Omental fat pad (tissue), 4 donors: ENCODE measurements around the gene DENND10. TPM values are rescaled to one million over a fixed set of nuclear protein-coding genes. Genes with fewer than 3 reads are reported as not detected.
"Not testable (repeated sequence)": the region's sequence is repeated elsewhere in the genome, so short reads cannot be mapped to it uniquely, and the experiment has no call there.

Experiments
- ATAC-seq: fragments of 150-250 bp; one replicate; pipeline ENCODE4 v1.9.1; 2016; ENCODE audit warnings: mild to moderate bottlenecking, moderate library complexity; ENCODE audit not compliant: low FRiP score
- DNase-seq: peaks from one replicate; pipeline ENCODE4 v3.0.0-alpha.2; 2019; ENCODE audit warnings: low spot score
- total RNA-seq, 4 donors: library from RNA; depleted of rRNA; stranded (reverse); fragments of >200 nt; gene quantifications; one replicate each; pipeline ENCODE4 v1.1.0, GENCODE V29; 2016
- TF ChIP-seq, protein P1 (sequence below), 3 donors: fragments of 450-650 bp; IDR thresholded peaks; one replicate each; pipeline ENCODE4 v1.5.1; 2016 to 2017; ENCODE audit warnings: antibody characterized with exemption in 3 of 3, mild to moderate bottlenecking in 3 of 3, moderate library complexity in 2 of 3

Gene DENND10
- total RNA-seq, 4 donors from 2014 or later, result 37.9 to 68.4 (median 49.7) TPM

DNA sequence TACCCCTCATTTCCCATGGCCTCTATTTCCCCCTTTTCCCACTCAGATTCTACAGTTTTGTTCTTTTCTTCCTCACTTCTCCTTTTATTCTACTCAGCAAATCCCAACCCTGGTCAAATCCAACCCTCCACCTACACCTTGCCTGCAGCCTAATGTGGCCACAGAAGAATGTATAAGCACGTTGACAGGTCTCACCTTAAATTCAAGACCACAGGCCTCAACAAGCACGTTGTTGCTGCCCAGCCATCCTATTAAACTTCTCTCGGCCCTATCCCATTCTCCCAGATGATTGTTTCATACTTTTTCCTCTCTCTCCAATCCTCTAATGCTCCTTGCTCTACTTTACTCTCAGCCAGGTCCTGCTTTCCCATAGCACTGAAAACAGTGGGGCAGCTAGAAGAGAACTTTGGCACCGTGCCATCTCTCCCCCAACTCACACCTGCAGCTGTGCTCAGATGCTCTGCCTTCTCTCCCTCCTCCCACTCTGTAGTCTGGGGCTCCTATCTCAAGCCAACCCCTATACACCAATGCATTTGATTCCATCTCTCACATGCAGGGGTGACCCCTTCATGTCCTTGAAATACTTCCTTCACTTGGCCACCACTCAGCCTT, 16.5 kb upstream of the DENND10 start:
- TF ChIP-seq, protein P1, sequence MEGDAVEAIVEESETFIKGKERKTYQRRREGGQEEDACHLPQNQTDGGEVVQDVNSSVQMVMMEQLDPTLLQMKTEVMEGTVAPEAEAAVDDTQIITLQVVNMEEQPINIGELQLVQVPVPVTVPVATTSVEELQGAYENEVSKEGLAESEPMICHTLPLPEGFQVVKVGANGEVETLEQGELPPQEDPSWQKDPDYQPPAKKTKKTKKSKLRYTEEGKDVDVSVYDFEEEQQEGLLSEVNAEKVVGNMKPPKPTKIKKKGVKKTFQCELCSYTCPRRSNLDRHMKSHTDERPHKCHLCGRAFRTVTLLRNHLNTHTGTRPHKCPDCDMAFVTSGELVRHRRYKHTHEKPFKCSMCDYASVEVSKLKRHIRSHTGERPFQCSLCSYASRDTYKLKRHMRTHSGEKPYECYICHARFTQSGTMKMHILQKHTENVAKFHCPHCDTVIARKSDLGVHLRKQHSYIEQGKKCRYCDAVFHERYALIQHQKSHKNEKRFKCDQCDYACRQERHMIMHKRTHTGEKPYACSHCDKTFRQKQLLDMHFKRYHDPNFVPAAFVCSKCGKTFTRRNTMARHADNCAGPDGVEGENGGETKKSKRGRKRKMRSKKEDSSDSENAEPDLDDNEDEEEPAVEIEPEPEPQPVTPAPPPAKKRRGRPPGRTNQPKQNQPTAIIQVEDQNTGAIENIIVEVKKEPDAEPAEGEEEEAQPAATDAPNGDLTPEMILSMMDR (IDR thresholded peaks at IDR 0.05), result no peak
- DNase-seq (no peak), ATAC-seq (no peak)

- DNase-seq (no peak), ATAC-seq (no peak)
- TF ChIP-seq, protein P1 (IDR thresholded peaks at IDR 0.05), result no peak
Measured at GRCh38 chr10:119090026-119090795, 13.7 kb upstream of the DENND10 start.

- DNase-seq (no peak), ATAC-seq (no peak)
- TF ChIP-seq, protein P1 (IDR thresholded peaks at IDR 0.05), result no peak
Measured at GRCh38 chr10:119090968-119091367, 12.9 kb upstream of the DENND10 start.

DNA sequence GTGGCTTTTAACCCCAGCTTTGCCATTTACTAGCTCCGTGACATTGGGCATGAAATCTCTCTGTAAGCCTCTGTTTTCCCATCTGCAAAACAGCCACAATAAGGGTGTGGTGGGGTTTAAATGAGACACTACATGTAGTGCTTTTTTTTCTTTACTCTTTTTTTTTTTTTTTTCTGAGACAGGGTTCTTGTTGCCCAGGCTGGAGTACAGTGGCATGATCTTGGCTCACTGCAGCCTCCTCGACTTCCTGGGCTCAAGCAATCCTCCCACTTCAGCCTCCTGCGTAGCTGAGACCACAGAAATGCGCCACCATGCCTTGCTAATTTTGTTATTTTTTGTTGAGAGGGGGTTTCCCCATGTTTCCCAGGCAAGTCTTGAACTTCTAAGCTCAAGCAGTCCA, 8.3 kb upstream of the DENND10 start:
- ATAC-seq (no peak), DNase-seq (no peak)
- TF ChIP-seq, protein P1 (IDR thresholded peaks at IDR 0.05), result no peak

DNA sequence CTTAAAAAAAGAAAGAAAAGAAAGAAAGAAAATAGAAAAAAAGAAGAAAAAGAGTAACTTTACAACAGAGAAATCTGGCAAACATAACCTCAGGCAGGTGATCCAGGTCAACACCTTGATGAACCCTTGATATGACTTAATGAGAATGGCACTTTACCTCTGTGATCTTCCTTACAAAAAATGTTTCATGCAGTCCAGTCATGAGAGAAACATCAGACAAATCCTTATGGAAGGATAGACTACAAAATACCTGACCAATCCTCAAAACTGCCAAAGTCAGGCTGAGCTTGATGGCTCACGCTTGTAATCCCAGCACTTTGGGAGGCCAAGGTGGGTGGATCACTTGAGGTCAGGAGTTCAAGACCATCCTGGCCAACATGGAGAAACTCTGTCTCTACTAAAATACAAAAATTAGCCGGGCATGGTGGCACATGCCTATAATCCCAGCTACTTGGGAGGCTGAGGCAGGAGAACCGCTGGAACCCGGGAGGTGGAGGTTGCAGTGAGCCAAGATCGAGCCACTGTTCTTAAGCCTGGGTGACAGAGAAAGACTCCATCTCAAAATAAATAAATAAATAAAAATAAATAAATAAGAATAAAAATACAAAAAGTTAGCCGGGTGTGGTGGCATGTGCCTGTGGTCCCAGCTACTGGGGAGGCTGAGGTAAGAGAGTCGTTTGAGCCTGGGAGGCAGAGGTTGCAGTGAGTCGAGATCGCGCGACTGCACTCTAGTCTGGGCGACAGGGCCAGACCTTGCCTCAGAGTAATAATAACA, 7.1 kb upstream of the DENND10 start:
- DNase-seq, ATAC-seq: not testable (repeated sequence)

GRCh38 chr10:119098576-119098975, 5.3 kb upstream of the DENND10 start:
- no peak for ATAC-seq
- TF ChIP-seq, protein P1 (IDR thresholded peaks at IDR 0.05), result no peak
- no peak for DNase-seq

GRCh38 chr10:119100434-119101238, 3.3 kb upstream of the DENND10 start:
- DNase-seq (no peak), ATAC-seq (no peak)
- TF ChIP-seq, protein P1 (IDR thresholded peaks at IDR 0.05), result no peak
